GM18870 (cell line): ENCODE results near the gene ARHGEF11.
"Not testable (repeated sequence)": the region's sequence is repeated elsewhere in the genome, so short reads cannot be mapped to it uniquely, and the experiment has no call there.

Source experiments
- ATAC-seq: cut with Tn5 transposase; IDR thresholded peaks from one replicate; pipeline ENCODE4 v1.9.1; 2021; ENCODE audit warnings: moderate library complexity; ENCODE audit not compliant: unreplicated experiment

ARHGEF11 gene

GRCh38 chr1:156931974-156932710 lies 113.4 kb downstream of the ARHGEF11 start:
- no peak for ATAC-seq

GRCh38 chr1:156931211-156931952 lies 114.2 kb downstream of the ARHGEF11 start:
- no peak for ATAC-seq

GRCh38 chr1:156930483-156930882 lies 115.1 kb downstream of the ARHGEF11 start:
- no peak for ATAC-seq

- ATAC-seq: no peak
Measured at GRCh38 chr1:156929596-156930238, 115.8 kb downstream of the ARHGEF11 start.

GRCh38 chr1:156928043-156928602 lies 117.4 kb downstream of the ARHGEF11 start:
- no peak for ATAC-seq

- no peak for ATAC-seq
Measured at GRCh38 chr1:156927215-156928042, 118.1 kb downstream of the ARHGEF11 start.

- ATAC-seq: not testable (repeated sequence)
Measured at GRCh38 chr1:156926695-156927094, 118.8 kb downstream of the ARHGEF11 start.

GRCh38 chr1:156926175-156926574 lies 119.4 kb downstream of the ARHGEF11 start:
- no peak for ATAC-seq

GRCh38 chr1:156925154-156926010 lies 120.2 kb downstream of the ARHGEF11 start:
- no peak for ATAC-seq

- no peak for ATAC-seq
Measured at GRCh38 chr1:156924478-156925153, 120.9 kb downstream of the ARHGEF11 start.

GRCh38 chr1:156923670-156924477 lies 121.7 kb downstream of the ARHGEF11 start:
- no peak for ATAC-seq

- no peak for ATAC-seq
Measured at GRCh38 chr1:156922986-156923669, 122.4 kb downstream of the ARHGEF11 start.

- no peak for ATAC-seq
Measured at GRCh38 chr1:156921053-156921529, 124.5 kb downstream of the ARHGEF11 start.

GRCh38 chr1:156920233-156921052 lies 125.1 kb downstream of the ARHGEF11 start, which contains the start of gene LRRC71:
Gene LRRC71, plus strand, starts transcription at chr1:156920632. Its CDS starts 172 bp downstream, at chr1:156920804.
- no peak for ATAC-seq

GRCh38 chr1:156914440-156914856 lies 131.1 kb downstream of the ARHGEF11 start:
- ATAC-seq: no peak

- no peak for ATAC-seq
Measured at GRCh38 chr1:156913809-156914387, 131.6 kb downstream of the ARHGEF11 start.
